ENCODE data around the gene DMBX1. TPM values are rescaled to one million over a fixed set of nuclear protein-coding genes. Genes with fewer than 3 reads are reported as not detected.

DMBX1 gene
- total and polyA plus RNA-seq, 9 of the 15 experiments (the other 6 are each of a cell fraction or from before 2014, with no cell fraction given) = 0.25 to 4.3 (median 1.0) TPM

DNA sequence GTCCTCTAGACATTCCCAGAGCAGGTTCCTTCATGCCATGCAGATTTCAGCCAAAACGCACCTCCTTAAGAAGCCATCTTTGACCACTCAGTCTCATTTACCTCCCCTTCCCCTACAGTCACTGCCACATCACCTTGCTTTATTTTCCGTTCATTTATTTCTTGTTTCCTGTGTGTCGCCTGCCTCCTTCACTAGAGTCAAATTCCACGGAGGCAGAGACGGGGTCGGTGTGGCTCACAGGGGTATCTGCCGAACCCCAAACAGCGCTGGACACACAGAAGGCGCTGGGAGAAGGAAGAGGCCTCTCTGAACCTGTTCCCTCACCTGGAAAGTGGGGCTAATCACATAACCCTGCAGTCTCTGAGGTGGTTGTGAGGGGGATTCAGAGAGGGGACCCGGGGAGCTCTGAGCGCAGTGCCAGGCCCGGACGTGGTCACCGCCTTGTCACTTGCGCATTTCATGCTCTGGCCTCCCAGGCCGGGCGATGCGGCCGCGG lies 23.6 kb upstream of the DMBX1 start:
- no peaks in the 10 kb centered on the region for H3K9me1 ChIP-seq (ENCODE audit: control insufficient read depth, insufficient read depth, low read length)
- H3K79me2 ChIP-seq (ENCODE audit: control insufficient read depth, insufficient read depth, low read length) = no peaks in the 10 kb centered on the region
- DNase-seq (ENCODE audit: extremely low read depth in 1 of 4, low spot score in 3 of 4) (no peak), ATAC-seq (no peak), FAIRE-seq (no peak)
- TF ChIP-seq ZNF146 (CRISPR knock-in tag; IDR thresholded peaks at IDR 0.05; ENCODE audit: unreplicated experiment) (no peak), ZNF699 (CRISPR knock-in tag; IDR thresholded peaks at IDR 0.05; ENCODE audit: insufficient replicate concordance) (no peak), ZNF232 (CRISPR knock-in tag; IDR thresholded peaks at IDR 0.05) (no peak), ZNF384 (IDR thresholded peaks at IDR 0.05; ENCODE audit: low read depth, low read length) (no peak), SETDB1 (IDR thresholded peaks at IDR 0.05; ENCODE audit: low read length) (no peak), RCOR1 (IDR thresholded peaks at IDR 0.05; ENCODE audit: borderline replicate concordance in 1 of 2, low read depth in 2 of 2, low read length in 2 of 2) (no peak), RBFOX2 (IDR thresholded peaks at IDR 0.05; ENCODE audit: low read depth, low read length) (no peak), ZFPM2 (CRISPR knock-in tag; IDR thresholded peaks at IDR 0.05) (no peak), MYC (IDR thresholded peaks at IDR 0.05; ENCODE audit: low read depth, low read length) (no peak), MYC (CRISPR knock-in tag; IDR thresholded peaks at IDR 0.05; ENCODE audit: borderline replicate concordance, low read depth) (no peak)
- intact Hi-C loops (cut with micrococcal nuclease) (no loop called here), in situ Hi-C loops (cut with MboI) (no loop called here)
- H2AFZ ChIP-seq (ENCODE audit: low read depth, low read length) = peak overlapping the region; percentile 37; the same call in 1 of the 2 replicates
- H4K20me1 ChIP-seq (replicated peaks; ENCODE audit: control insufficient read depth, insufficient read depth, low read length) = no peaks in the 10 kb centered on the region
- H3K36me3 ChIP-seq (ENCODE audit: control insufficient read depth, insufficient read depth, low read length) = no peaks in the 10 kb centered on the region
- H3K9me3 ChIP-seq (replicated peaks; ENCODE audit: control insufficient read depth, insufficient read depth, low read depth, low read length) = no peaks in the 10 kb centered on the region
- H3K4me2 ChIP-seq (ENCODE audit: insufficient read depth, low read length) = no peak overlapping the region
- H3K9ac ChIP-seq (ENCODE audit: insufficient read depth in 1 of 2, low read depth in 2 of 2, low read length in 2 of 2) = peak overlapping the region in 1 of 2 experiments; percentile 24; a peak in 1 of 4 replicates
- CTCF ChIA-PET (ENCODE audit: low intra/inter-chr PET ratio) = no interaction called here
- BruUV-seq (replicated peaks) = no TSS peak
- no peak overlapping the region for H3K27ac ChIP-seq (ENCODE audit: extremely low read depth, low read depth, low read length)
- H3K27me3 ChIP-seq (ENCODE audit: control insufficient read depth in 2 of 2, insufficient read depth in 2 of 2, low read length in 2 of 2) = peaks cover 0 to 8% of the 10 kb centered on the region in 2 experiments; a peak in 2 of 5 replicates
- WGBS (ENCODE audit: insufficient coverage, low coverage, missing lambda C conversion rate) = 57% methylated on average over 20 of the region's 20 CpGs
- H3K4me1 ChIP-seq (replicated peaks in 1 of 2; ENCODE audit: control insufficient read depth in 2 of 2, insufficient read depth in 2 of 2, low read length in 2 of 2) = peaks cover 12 to 32% of the 10 kb centered on the region in 2 experiments; a peak in 4 of 5 replicates
- POLR2A ChIA-PET = interaction anchor here (0.6 to 0.7 kb wide), 2 partner anchors 254 to 1117 kb away, joined by 3 read pairs; no protein-coding TSS in a partner anchor
- no peak overlapping the region for H3K4me3 ChIP-seq
